Mesendoderm (in vitro differentiated cells): Measurements from ENCODE around the gene KMT5C.
A peak's percentile ranks its signal among the peaks of the same experiment; 100 is the strongest.

Source experiments
- DNase-seq: peaks from one replicate; pipeline ENCODE4 v3.0.0; 2013
- H2AK5ac ChIP-seq: 2 replicates; pipeline ENCODE4 v1.6.1; 2013; ENCODE audit warnings: low read length, inconsistent platforms
- H2BK120ac ChIP-seq: 2 replicates; pipeline ENCODE4 v1.6.1; 2013; ENCODE audit warnings: low read depth, mild to moderate bottlenecking, low read length, moderate library complexity, mixed read lengths
- H2BK15ac ChIP-seq: replicated peaks from 2 replicates; pipeline ENCODE4 v1.6.1; 2013; ENCODE audit warnings: low read depth, mild to moderate bottlenecking, moderate library complexity
- H2BK5ac ChIP-seq: 2 replicates; pipeline ENCODE4 v1.6.1; 2013; ENCODE audit warnings: low read length, inconsistent platforms
- H3K18ac ChIP-seq: 2 replicates; pipeline ENCODE4 v1.6.1; 2013; ENCODE audit warnings: mild to moderate bottlenecking, low read length, mixed read lengths
- H3K23ac ChIP-seq: one replicate; pipeline ENCODE4 v1.6.1; 2013; ENCODE audit warnings: low read length
- H3K27ac ChIP-seq: 2 replicates; pipeline ENCODE4 v1.5.1; 2013; ENCODE audit warnings: low read depth, mild to moderate bottlenecking, inconsistent platforms, low read length, moderate library complexity
- H3K27me3 ChIP-seq: 2 replicates; pipeline ENCODE4 v1.6.1; 2013; ENCODE audit warnings: low read length, control low read depth, mild to moderate bottlenecking, inconsistent platforms; ENCODE audit not compliant: insufficient read depth, poor library complexity
- H3K36me3 ChIP-seq: 2 replicates; pipeline ENCODE4 v1.6.1; 2013; ENCODE audit warnings: low read length, inconsistent platforms; ENCODE audit not compliant: control insufficient read depth, insufficient read depth
- H3K4ac ChIP-seq: one replicate; pipeline ENCODE4 v1.6.1; 2013; ENCODE audit warnings: low read depth, mild to moderate bottlenecking, low read length, moderate library complexity
- H3K4me1 ChIP-seq: 2 replicates; pipeline ENCODE4 v1.6.1; 2013; ENCODE audit warnings: low read depth, low read length, inconsistent platforms; ENCODE audit not compliant: control insufficient read depth
- H3K4me2 ChIP-seq: 2 replicates; pipeline ENCODE4 v1.6.1; 2013; ENCODE audit warnings: low read length
- H3K4me3 ChIP-seq: 2 replicates; pipeline ENCODE4 v1.5.1; 2013; ENCODE audit warnings: mild to moderate bottlenecking, low read length
- H3K56ac ChIP-seq: one replicate; pipeline ENCODE4 v1.6.1; 2013; ENCODE audit warnings: low read length
- H3K79me1 ChIP-seq: 2 replicates; pipeline ENCODE4 v1.6.1; 2013; ENCODE audit warnings: low read length, inconsistent platforms
- H3K79me2 ChIP-seq: 2 replicates; pipeline ENCODE4 v1.6.1; 2013; ENCODE audit warnings: mild to moderate bottlenecking, low read length; ENCODE audit not compliant: control insufficient read depth, insufficient read depth
- H3K9ac ChIP-seq: 2 replicates; pipeline ENCODE4 v1.6.1; 2013; ENCODE audit warnings: low read length, inconsistent platforms
- H4K5ac ChIP-seq: one replicate; pipeline ENCODE4 v1.6.1; 2013; ENCODE audit warnings: low read length
- H4K8ac ChIP-seq: one replicate; pipeline ENCODE4 v1.6.1; 2013; ENCODE audit warnings: low read depth, mild to moderate bottlenecking, control low read depth, low read length, moderate library complexity
- WGBS: extraction: QIAGEN DNeasy Blood & Tissue Kit; methylation state at CpG from one replicate; pipeline ENCODE4 v1.1.7; 2013; ENCODE audit warnings: low lambda C conversion rate, missing lambda C conversion rate; ENCODE audit not compliant: insufficient coverage; ENCODE audit errors: extremely low coverage; 5-methylcytosine and 5-hydroxymethylcytosine counted together

The KMT5C gene

DNA sequence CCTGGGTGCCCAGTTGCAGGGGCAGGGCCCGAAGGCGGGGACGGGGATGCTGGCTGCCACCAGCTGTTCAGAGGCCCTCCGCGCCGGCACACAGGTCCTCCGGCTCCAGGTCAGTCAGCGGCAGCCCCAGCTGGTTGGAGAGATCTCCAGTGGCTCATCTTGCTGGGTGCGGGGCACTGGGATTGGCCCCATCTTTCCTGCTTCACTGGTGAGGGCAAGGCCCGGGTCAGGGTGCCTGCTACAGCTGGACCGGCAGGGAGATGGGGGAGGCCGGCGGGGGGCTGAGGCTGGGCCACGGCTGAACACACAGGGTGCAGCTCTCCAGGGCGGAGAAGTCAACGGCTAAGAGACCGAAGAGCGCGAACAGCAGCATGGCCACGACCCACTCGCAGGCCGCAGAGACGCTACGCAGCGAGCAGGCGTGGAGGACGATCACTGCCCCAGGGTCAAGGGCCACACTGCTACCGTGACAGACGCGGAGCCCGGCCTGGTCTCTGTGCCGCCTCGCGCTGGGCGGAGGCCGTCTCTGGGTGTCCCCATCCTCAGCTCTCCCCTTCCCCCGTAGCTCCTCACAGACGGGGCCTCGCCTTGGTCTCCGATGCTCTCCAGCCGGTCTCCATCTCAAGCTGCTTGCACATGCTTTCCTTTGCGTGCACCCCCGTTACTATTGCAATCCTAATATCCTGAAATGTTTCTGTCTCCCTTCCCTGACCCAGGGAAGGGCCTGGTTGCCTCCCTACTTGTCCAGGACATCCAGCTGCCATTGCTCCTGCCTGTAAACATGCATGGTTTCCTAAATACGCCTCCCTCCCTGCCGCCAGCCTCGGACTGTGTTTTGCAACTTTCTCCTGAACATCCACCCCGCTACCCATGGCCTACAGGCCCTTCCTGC is 26.8 kb upstream of the KMT5C start:
- Histone ChIP-seq H2BK120ac (no peak overlapping the region), H3K4me3 (no peak overlapping the region), H3K4ac (no peak overlapping the region), H4K5ac (no peak overlapping the region), H2BK5ac (no peak overlapping the region), H3K23ac (no peak overlapping the region), H3K79me1 (no peaks in the 10 kb centered on the region), H2AK5ac (no peak overlapping the region), H3K27ac (no peak overlapping the region), H3K9ac (no peak overlapping the region), H3K27me3 (no peaks in the 10 kb centered on the region), H2BK15ac (no peak overlapping the region), H3K18ac (no peak overlapping the region), H3K4me1 (no peaks in the 10 kb centered on the region), H4K8ac (no peak overlapping the region), H3K4me2 (no peak overlapping the region), H3K56ac (no peak overlapping the region), H3K79me2 (no peaks in the 10 kb centered on the region), H3K36me3 (no peaks in the 10 kb centered on the region)
- WGBS: no CpG with 5 or more reads among the region's 47 CpGs
- DNase-seq: no peak

DNA sequence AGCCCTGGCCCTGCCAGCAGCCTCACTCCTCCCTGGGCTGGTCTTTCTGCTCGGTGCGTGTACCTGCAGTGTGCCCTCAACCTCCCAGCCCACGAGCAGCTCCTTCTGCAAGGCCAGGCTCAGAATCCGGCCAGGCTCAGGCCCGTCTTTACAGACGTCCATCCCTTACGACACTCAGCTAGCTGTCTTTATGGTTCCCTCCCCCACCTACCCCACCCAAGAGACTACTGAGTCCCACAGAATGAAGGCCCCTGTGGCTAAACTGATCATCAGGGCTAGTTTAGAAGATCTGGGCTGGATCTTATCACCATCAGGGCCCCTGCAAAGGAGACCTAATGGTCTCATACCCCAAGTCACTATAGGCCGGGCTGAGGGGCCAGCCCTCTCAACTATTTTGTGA is 25.3 kb upstream of the KMT5C start:
- H3K23ac ChIP-seq: no peak overlapping the region
- H3K27me3 ChIP-seq: no peaks in the 10 kb centered on the region
- no peak overlapping the region for H2AK5ac ChIP-seq
- H3K79me2 ChIP-seq: no peaks in the 10 kb centered on the region
- whole genome bisulfite sequencing: no CpG with 5 or more reads among the region's 8 CpGs
- no peak overlapping the region for H3K4me2 ChIP-seq
- no peak overlapping the region for H4K5ac ChIP-seq
- no peak overlapping the region for H3K4ac ChIP-seq
- H2BK120ac ChIP-seq: no peak overlapping the region
- no peaks in the 10 kb centered on the region for H3K79me1 ChIP-seq
- no peak for DNase-seq
- H3K56ac ChIP-seq: no peak overlapping the region
- H2BK15ac ChIP-seq: no peak overlapping the region
- no peak overlapping the region for H3K9ac ChIP-seq
- no peaks in the 10 kb centered on the region for H3K4me1 ChIP-seq
- no peaks in the 10 kb centered on the region for H3K36me3 ChIP-seq
- H3K27ac ChIP-seq: no peak overlapping the region
- no peak overlapping the region for H4K8ac ChIP-seq
- H2BK5ac ChIP-seq: no peak overlapping the region
- no peak overlapping the region for H3K18ac ChIP-seq
- no peak overlapping the region for H3K4me3 ChIP-seq

- no peak for DNase-seq
- H3K18ac ChIP-seq: no peak overlapping the region
- no peaks in the 10 kb centered on the region for H3K79me2 ChIP-seq
- no peak overlapping the region for H3K4me2 ChIP-seq
- H3K56ac ChIP-seq: no peak overlapping the region
- no peak overlapping the region for H3K27ac ChIP-seq
- H3K4me1 ChIP-seq: no peaks in the 10 kb centered on the region
- H2AK5ac ChIP-seq: no peak overlapping the region
- no peak overlapping the region for H2BK5ac ChIP-seq
- H2BK120ac ChIP-seq: no peak overlapping the region
- H3K23ac ChIP-seq: no peak overlapping the region
- no peak overlapping the region for H3K9ac ChIP-seq
- H4K8ac ChIP-seq: no peak overlapping the region
- H3K36me3 ChIP-seq: no peaks in the 10 kb centered on the region
- no peaks in the 10 kb centered on the region for H3K79me1 ChIP-seq
- H3K4ac ChIP-seq: no peak overlapping the region
- no peak overlapping the region for H2BK15ac ChIP-seq
- no peaks in the 10 kb centered on the region for H3K27me3 ChIP-seq
- H4K5ac ChIP-seq: no peak overlapping the region
- no CpG with 5 or more reads among the region's 13 CpGs for WGBS
- no peak overlapping the region for H3K4me3 ChIP-seq
Measured at GRCh38 chr19:55315956-55316525, 23.6 kb upstream of the KMT5C start.

DNA sequence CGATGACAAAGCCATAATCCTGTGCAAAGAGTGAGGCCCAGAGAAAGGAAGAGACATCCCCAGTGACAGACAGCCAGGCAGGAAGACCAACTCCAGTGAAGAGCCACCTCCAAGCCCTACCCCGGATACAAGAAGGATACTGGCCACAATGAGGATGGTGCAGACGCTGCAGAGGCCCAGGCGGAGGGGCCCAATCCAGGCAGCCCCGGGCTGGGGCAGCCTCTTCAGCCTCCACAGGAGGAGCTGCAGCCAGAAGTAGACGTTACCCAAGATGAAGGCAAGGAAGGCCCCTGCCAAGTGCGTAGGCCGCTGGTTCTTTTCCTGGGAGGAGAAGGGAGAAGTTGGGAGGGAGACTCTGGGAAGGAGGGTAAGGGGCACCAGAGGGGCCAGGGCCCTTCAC is 23.0 kb upstream of the KMT5C start:
- Histone ChIP-seq H4K8ac (no peak overlapping the region), H3K4ac (no peak overlapping the region), H3K27ac (no peak overlapping the region), H3K56ac (no peak overlapping the region), H4K5ac (no peak overlapping the region), H3K27me3 (no peaks in the 10 kb centered on the region), H3K4me2 (no peak overlapping the region), H2BK120ac (no peak overlapping the region), H2BK5ac (no peak overlapping the region), H3K79me2 (no peaks in the 10 kb centered on the region), H3K4me3 (no peak overlapping the region), H3K23ac (no peak overlapping the region), H2BK15ac (no peak overlapping the region), H3K79me1 (no peaks in the 10 kb centered on the region), H3K4me1 (no peaks in the 10 kb centered on the region), H3K18ac (no peak overlapping the region), H2AK5ac (no peak overlapping the region), H3K36me3 (no peaks in the 10 kb centered on the region), H3K9ac (no peak overlapping the region)
- DNase-seq: no peak
- no CpG with 5 or more reads among the region's 8 CpGs for WGBS

- no peak overlapping the region for H3K27ac ChIP-seq
- no peak overlapping the region for H2BK15ac ChIP-seq
- no peaks in the 10 kb centered on the region for H3K4me1 ChIP-seq
- no peak overlapping the region for H2BK120ac ChIP-seq
- no peak overlapping the region for H2BK5ac ChIP-seq
- no peak overlapping the region for H3K18ac ChIP-seq
- H3K79me1 ChIP-seq: no peaks in the 10 kb centered on the region
- no peak overlapping the region for H4K8ac ChIP-seq
- no peak overlapping the region for H3K4ac ChIP-seq
- WGBS: no CpG with 5 or more reads among the region's 21 CpGs
- peak overlapping the region; percentile 42 for H3K4me2 ChIP-seq
- peak overlapping the region; percentile 35 for H3K9ac ChIP-seq
- H2AK5ac ChIP-seq: no peak overlapping the region
- H3K79me2 ChIP-seq: no peaks in the 10 kb centered on the region
- peak; percentile 90 for DNase-seq
- H3K36me3 ChIP-seq: no peaks in the 10 kb centered on the region
- H3K4me3 ChIP-seq: no peak overlapping the region
- no peak overlapping the region for H4K5ac ChIP-seq
- H3K27me3 ChIP-seq: no peaks in the 10 kb centered on the region
- peak overlapping the region; percentile 74 for H3K56ac ChIP-seq
- no peak overlapping the region for H3K23ac ChIP-seq
Measured at GRCh38 chr19:55319785-55320184, 19.9 kb upstream of the KMT5C start.
